ENCODE measurements around the gene ZNF839.

Gene ZNF839

GRCh38 chr14:102360388-102360787 is 40.8 kb downstream of the ZNF839 start:
- no peak overlapping the region for H3K27ac ChIP-seq

GRCh38 chr14:102362084-102362483 is 42.5 kb downstream of the ZNF839 start:
- peaks cover 3% of the 10 kb centered on the region for H3K36me3 ChIP-seq (replicated peaks)
- no peaks in the 10 kb centered on the region for H3K27me3 ChIP-seq (replicated peaks)
- no peak for TF ChIP-seq CTCF (IDR thresholded peaks at IDR 0.05; ENCODE audit: low read depth, low read length, missing control alignments)
- in situ Hi-C loops (cut with HindIII; ENCODE audit: low pct_ligation_motif_present, low sequenced_read_pairs) = no loop called here
- DNase-seq = peak; percentile 11
- H3K27ac ChIP-seq = peak overlapping the region; percentile 71
- H3K4me3 ChIP-seq (ENCODE audit: low read depth, low read length) = peak overlapping the region; percentile 87

More at GRCh38 chr14:102360388-102360787, 40.8 kb downstream of the ZNF839 start:
- in situ Hi-C loops (cut with HindIII; ENCODE audit: low pct_ligation_motif_present, low sequenced_read_pairs) = no loop called here
- no peak for TF ChIP-seq CTCF (IDR thresholded peaks at IDR 0.05; ENCODE audit: low read depth, low read length, missing control alignments)
- Histone ChIP-seq H3K36me3 (replicated peaks) (peaks cover 6% of the 10 kb centered on the region), H3K4me3 (ENCODE audit: low read depth, low read length) (no peak overlapping the region), H3K27me3 (replicated peaks) (no peaks in the 10 kb centered on the region)
- DNase-seq = no peak

- in situ Hi-C loops (cut with HindIII; ENCODE audit: low pct_ligation_motif_present, low sequenced_read_pairs) = no loop called here
- DNase-seq = peak; percentile 94
- no peak for TF ChIP-seq CTCF (IDR thresholded peaks at IDR 0.05; ENCODE audit: low read depth, low read length, missing control alignments)
Measured at GRCh38 chr14:102362545-102363181, 43.1 kb downstream of the ZNF839 start, which contains the start of the genes CINP and TECPR2. CINP (minus strand) TSS chr14:102362890; CDS start chr14:102362851, 39 bp downstream. TECPR2 (plus strand) TSS chr14:102362941; CDS start chr14:102376722, 13,781 bp downstream.

GRCh38 chr14:102363182-102363943 is 43.8 kb downstream of the ZNF839 start:
- TF ChIP-seq CTCF (IDR thresholded peaks at IDR 0.05; ENCODE audit: low read depth, low read length, missing control alignments) = no peak
- Histone ChIP-seq H3K27me3 (replicated peaks) (no peaks in the 10 kb centered on the region), H3K27ac (peak overlapping the region; percentile 71), H3K36me3 (replicated peaks) (peaks cover 3% of the 10 kb centered on the region), H3K4me3 (ENCODE audit: low read depth, low read length) (peak overlapping the region; percentile 87)
- DNase-seq = peak; percentile 14
- in situ Hi-C loops (cut with HindIII; ENCODE audit: low pct_ligation_motif_present, low sequenced_read_pairs) = no loop called here

More at GRCh38 chr14:102362545-102363181, 43.1 kb downstream of the ZNF839 start, which contains the start of the genes CINP and TECPR2:
- peak within 1 kb of the TSS; percentile 87 for H3K4me3 ChIP-seq (ENCODE audit: low read depth, low read length)
- peak within 1 kb of the TSS; percentile 71 for H3K27ac ChIP-seq
- peaks cover 3% of the 10 kb centered on the region for H3K36me3 ChIP-seq (replicated peaks)
- H3K27me3 ChIP-seq (replicated peaks) = no peaks in the 10 kb centered on the region

GRCh38 chr14:102370305-102370809 is 50.8 kb downstream of the ZNF839 start:
- Histone ChIP-seq H3K4me3 (ENCODE audit: low read depth, low read length) (no peak overlapping the region), H3K27me3 (replicated peaks) (no peaks in the 10 kb centered on the region), H3K36me3 (replicated peaks) (no peaks in the 10 kb centered on the region), H3K27ac (no peak overlapping the region)
- in situ Hi-C loops (cut with HindIII; ENCODE audit: low pct_ligation_motif_present, low sequenced_read_pairs) = no loop called here
- no peak for TF ChIP-seq CTCF (IDR thresholded peaks at IDR 0.05; ENCODE audit: low read depth, low read length, missing control alignments)
- no peak for DNase-seq

Measured in brain microvascular endothelial cell (primary cell).